CD4-positive, alpha-beta T cell treated with Interleukin-10 for 1 hour (primary cell): ENCODE results near the gene TIAM1.

ENCODE experiments used
- DNase-seq: peaks from one replicate; pipeline ENCODE4 v3.0.0-alpha.2; 2020

Gene TIAM1

DNA sequence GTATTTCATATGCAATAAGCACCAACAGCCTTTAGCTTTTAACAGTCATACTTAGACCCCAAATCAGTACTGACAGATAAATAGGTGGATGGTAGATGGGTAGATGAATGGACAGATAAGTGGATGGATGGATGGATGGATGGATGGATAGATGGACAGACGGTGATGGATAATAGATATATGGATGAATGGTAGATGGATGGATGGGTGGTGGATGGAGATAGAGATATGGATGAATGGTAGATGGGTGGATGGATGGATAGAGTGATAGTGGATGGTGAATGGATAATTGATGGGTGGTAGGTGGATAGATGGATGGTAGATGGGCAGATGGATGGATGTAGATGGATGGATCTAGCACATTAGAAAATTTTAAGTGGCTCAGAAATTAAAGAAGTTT, 62.5 kb downstream of the TIAM1 start:
- DNase-seq = no peak

DNA sequence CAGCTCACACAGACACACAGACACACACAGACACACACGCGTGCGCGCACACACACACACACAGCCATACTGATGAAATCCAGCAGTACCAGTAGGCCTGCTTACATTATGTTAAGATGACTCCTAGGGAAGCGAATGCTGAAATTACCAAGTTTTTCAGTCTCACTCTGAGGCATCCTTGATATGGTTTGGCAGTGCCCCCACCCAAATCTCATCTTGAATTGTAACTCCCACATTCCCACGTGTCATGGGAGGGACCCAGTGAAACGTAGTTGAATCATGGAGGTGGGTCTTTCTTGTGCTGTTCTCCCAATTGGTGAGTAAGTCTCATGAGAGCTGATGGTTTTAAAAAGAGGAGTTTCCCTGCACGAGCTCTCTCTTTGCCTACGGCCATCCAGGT, 64.1 kb downstream of the TIAM1 start:
- no peak for DNase-seq

DNA sequence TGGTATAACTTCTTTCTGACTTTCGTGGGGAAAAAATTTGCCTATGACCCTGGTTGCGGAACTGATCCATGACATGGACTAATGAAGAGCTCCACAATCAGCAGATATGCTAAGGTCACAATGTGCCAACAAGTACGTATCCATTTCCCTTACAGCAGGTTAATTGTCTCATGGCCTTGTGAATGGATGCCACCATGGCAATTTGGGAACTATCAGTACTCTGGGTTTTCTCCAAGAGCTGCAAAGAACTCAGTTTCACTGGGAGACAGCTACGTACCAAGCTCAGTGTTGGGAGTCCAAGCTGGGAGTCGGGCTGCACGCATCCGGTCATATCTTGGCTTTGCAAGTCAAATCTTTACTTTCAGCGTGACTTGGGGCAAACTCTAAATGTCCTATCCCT, 64.8 kb downstream of the TIAM1 start:
- DNase-seq = no peak

DNA sequence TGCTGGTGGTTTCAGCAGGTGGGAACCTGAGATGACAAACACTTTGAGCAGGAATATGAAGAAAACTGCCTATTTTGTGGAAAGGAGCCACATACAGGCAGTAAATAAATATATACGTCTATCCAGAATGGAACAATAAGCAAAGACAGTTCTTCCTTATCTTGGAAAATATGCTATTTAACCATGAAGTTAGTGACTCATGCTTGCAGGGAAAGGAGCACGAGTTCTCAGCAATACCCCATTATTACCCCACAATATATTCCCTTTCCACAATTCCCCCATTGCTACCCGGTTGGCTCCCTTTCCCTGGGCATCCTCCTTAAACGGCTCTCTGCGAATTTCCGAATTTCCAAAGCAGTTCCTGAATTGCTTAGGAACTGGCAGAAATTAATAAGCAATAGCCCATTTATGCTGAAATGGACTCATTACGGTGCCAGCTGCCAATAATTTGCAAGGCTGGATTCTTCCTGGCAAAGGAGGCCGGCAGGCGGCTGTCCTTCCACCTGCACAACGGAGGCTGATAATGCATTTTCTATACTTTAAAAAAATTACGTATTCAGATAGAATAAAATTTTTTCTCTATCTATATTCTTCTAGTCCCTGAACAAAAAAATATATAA, 65.4 kb downstream of the TIAM1 start:
- DNase-seq = no peak

DNA sequence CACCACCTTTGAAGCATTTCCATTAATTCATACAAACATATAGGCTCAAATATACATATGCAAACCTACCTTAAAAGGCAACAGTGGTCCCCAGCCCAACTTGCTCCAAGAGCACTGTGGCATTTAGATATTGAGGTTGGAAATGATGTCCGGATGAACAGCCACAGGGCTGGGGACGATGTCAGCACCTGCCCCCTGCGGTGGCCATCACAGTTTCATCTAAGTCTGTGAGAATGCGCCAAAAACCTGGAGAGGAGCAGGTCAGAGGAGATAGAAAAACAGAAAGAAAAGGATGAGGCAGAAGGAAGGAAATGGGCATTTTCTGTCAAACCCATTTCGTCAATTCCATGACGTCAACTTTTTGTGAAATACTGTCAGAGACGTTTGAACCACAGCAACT, 67.4 kb downstream of the TIAM1 start:
- no peak for DNase-seq

DNA sequence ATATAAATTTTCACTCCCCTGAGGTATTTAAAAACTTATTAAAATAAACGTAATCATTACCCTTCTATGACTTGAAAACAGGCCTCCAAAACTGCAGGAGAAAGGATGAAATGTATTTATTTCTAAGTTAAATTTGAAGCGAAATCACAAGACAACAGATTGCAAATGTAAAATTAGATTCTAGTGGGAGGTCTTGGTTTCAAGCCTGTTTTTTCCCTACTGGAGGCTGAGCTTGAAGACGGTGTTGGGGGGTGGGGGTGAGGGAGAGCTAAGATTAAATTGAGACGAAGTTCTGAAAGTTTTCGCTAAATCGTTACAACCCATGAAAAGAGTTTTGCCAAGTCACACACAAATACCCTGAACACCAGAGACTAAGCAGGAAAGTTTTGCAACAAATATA, 68.2 kb downstream of the TIAM1 start:
- no peak for DNase-seq

DNA sequence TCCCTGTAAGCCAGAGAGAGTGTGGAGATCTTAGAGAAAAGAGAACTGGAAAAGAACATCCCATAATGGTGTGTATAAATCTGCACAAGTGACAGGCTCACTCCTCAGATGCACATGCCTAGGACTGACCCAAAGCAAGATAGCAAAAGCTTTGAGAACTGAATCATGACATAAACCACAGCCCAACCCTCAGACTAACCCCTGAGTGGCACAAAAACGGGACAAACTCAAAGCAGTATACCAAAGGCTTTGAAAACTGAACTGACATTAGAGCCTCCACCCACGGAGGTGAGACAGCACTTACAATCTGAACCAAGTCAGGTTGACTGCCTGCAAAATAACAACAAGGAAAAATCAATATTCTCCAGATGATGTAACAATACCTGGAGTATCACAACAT, 70.8 kb downstream of the TIAM1 start:
- no peak for DNase-seq

DNA sequence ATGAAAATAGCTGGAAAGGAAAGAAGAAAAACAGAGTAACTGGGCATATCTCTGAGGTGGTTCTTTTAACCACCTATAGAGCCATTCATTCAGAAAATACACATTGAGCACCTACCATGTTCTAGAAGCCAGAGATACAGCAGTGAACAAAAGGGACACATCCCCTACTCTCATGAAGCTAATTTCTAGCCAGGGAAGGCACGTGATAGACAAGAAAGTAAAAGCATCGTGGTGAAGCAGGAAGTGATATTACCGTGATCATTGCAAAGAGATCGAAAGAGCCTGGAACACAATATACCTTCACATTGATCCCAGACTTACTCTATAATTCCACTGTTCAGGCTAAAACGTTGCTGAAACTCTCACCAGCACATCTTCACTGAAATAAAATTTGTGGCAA, 76.0 kb downstream of the TIAM1 start:
- peak; percentile 16 for DNase-seq

DNA sequence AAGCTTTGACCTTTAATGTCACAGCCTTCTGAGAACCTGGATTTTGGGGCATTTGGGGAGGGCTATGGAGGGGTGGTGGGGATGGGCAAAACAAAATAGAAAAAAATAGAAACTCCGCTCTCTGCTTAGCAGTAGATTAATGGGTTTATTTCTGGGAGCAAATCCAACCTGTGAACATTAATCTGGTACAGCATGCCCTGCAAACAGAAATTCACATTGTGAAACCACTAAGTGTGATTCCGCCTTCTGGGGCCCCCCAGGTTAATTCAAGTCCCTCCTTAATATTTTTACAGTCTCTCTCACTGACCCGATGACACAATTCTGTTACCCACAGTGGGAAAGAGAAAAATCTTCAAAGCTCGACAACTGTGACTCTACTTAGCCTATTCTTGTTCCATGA, 76.4 kb downstream of the TIAM1 start:
- DNase-seq = no peak

DNA sequence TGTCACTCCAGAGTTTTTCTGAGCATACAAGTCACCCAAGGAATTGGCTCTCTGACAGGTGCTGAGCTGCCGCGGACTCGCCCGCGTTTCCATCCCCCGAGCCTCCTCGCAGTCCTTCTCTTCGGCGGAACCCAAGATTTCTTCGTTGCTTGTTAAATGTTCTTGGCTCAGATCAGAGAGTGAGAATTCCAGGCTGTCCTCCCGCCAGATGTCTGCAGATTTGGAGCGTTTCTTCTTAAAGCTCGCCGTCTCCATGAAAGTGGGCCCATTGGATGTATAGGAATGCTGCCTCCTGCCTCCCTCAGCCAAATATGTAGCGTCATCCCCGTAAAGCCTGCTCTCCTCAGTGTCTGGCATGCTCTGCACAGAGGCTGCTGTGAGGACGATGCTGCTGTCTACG, 77.8 kb downstream of the TIAM1 start:
- DNase-seq = no peak

DNA sequence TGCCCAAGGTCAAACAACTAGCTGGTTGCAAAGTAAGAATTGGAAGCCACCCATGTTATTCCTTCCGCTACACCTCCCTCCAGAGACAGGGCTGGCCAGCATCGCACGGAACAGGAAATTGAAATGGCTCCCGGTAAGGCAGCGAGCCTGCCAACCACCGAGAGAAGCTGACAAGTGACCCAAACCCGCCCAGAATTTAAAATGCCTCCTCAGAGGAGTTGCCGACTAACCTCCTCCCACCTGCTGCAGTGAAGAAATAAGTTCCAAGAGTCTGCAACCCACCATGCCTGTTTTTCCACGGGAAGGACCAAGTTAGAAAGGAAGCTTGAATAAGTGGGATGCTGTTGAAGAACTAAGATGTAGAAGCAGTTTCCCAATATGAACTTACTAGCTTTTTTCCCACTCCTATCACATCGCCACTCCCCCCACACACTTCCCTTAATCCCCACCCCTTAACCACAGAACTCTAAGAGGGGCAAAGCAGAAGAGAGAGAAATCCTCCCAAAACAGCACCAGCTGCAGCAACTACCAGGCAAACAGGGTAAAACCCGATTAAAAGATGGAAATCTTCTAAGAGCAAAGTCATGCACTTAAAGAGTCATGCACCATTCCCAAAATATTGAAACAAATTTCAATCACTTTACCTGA, 78.6 kb downstream of the TIAM1 start:
- DNase-seq = no peak

DNA sequence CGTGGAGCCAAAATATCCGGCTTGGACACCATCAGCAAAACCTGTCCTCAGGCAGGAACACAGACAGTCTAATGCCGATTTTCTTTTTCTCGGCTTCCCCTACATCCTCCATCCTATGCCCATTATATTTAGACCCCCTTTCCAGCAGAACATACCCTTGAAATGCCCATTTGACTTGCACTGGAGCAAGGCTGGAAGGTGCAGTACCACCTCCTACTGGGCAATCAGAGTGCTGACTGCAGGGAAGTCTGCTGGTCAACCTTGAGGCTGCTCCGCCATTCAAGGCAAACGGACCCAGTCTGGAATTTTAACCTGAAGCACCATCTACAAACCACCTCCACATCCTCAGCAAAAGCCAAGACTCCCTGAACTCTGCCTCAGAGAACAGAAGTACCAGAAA, 79.5 kb downstream of the TIAM1 start:
- DNase-seq = no peak

DNA sequence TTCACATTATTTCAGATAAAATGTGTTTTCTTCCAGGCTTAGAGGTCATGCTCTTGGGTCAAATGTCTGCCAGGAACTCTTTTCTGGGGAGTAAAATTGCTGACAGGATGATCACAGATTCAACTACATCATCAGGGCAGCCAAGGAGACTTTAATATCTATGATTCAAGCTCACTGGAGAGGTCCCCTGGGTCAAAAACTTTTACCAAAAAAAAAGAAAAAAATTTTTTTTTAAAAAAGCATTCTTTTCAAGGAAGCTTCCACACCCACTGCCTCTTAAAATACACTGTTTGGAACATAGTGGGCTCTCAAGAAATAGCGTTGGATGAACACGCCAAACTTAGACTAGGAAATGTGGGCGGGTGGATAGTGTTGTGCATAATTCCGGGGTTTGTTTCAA, 81.3 kb downstream of the TIAM1 start:
- DNase-seq = no peak

DNA sequence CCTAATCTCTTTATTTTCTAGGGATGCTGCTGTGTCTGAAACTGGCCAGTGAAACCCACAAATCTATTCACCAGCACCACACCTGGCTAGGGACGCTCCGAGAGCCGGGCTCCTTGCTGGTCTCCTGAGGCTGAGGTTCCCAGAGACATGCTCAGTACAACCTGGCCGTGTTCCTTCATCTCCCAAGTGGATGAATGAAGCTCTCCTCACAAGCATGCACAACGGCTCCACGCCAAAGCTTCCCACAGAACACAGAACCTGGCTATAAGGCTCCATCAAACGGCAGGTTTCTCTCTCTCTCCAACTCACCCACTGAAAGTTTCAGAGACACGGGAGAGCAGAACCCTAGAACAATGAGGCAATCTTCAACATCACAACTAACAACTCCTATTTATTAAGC, 82.3 kb downstream of the TIAM1 start:
- DNase-seq = no peak

DNA sequence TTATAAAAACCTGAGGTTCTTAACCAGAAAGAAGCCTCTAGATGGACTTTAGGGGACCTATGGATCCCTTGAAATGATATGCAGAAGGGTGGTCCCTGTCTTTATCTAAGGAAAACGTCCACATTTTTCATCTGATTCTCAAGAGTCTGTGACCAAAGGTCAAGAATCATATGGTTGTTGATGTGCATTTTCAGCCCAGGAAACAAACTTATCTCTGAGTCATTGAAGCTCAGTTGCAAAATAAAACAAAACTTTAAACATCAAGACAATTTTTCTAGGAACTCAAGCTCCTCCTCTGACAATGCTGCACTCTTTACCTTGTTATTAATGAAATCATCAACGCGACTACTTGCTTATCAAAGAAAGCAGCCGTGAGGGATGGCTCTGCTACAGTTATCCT, 83.3 kb downstream of the TIAM1 start:
- DNase-seq = no peak

DNA sequence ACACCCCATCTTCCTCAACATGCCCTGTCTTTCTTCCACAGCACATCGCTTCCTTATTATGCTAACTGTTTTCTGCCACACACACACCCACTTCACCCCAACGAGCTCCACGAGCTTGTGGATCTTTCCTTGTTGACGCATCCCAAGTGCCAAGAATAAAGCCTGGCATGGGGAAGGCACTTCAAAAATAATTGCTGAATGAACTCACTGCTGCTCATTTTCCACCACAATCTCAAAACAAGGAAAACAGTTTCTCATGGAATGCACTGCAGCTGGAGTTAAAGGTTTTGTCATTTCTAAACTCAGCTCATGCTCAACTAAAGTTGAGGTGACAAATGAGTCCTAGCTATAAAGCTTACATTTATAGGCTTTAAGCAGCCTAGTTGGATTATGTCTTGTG, 86.0 kb downstream of the TIAM1 start:
- DNase-seq = no peak

DNA sequence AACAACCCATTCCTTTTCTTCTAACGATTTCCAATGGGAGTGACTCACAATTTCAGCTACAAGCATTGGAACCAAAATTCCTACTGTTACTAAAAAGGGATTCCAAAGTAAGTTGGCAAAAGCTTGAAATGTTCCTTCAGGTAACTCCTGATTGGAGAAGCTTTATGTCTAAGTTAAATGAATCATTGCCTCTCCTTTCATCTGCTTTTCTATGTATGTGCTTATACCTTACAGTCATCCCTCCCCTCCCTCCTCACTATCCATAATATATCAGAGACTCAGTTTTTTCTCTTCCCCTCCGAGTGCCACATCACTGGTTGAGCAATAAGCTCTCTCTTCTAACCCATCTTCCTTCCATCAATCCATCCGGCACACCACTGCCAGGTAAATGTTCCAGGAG, 86.8 kb downstream of the TIAM1 start:
- no peak for DNase-seq

DNA sequence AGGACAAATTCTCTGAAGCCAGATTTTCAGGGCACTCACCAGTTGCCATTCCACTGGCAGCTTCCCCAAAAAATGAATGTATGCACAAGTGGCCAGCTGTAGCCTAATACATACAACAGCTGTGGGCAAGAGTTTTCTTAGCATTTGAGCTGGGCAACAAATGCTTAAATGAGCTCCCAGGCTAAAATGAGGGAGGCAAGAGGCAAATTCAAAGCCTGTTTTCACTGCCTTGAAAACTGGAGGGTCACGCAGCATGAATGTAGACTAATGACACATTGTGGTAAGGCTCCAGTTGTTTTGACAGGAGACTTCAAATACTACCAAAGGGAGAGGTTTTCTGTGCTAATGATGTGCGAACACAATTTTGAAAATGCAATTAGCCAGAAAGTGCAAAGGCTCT, 88.2 kb downstream of the TIAM1 start:
- no peak for DNase-seq

DNA sequence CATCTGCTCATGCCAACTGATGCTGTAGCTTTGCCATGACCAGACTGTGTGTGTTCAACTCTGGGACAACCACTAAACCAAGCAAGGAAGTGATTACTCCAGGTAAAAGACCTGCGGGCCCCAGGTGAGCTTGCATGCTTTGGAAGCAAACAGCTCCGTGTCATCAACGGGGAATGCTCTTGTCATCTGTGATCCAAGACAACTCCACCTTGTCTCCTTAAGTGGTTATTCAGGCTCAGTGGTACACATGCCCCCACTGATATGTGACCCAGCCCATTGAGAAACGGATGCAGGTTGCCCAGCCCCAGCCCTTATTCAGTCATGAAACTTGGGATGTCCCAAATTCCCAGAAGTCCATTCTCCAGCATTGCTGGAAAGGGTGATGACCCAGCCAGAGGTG, 89.0 kb downstream of the TIAM1 start:
- no peak for DNase-seq

DNA sequence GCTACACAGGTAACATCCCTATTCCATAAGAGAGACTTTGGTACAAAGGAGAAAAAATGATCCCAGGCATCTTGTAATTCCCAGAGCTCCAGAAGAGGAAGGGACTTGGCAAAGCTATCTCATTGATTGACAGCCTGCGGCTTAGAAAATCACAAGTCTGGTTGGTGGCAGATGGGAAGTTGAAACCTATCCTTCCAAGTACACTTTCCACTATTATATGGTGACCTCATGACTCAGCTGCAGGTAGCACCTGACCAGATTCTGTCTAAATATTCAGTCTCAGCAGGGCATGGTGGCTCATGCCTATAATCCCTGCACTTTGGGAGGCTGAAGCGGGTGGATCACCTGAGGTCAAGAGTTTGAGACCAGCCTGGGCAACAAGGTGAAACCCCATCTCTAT, 89.9 kb downstream of the TIAM1 start:
- no peak for DNase-seq

DNA sequence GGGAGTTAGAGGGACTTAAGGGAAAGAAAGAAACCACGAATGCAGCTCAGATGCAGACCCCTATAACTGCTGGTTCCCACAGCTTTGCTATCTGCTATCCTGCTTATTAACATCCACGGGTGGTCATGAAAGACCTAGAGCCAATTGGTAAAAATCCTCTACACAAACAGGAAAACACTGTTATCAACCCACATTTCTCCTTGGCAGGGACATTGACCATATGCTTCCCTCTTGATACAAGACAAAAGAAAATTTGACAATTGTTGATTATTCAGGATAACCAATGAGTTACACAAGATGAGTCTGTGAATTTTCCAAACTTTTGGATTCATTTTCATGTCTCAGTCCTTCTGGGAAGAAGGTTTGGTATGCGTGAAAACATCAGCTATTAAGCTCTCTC, 90.4 kb downstream of the TIAM1 start:
- no peak for DNase-seq

DNA sequence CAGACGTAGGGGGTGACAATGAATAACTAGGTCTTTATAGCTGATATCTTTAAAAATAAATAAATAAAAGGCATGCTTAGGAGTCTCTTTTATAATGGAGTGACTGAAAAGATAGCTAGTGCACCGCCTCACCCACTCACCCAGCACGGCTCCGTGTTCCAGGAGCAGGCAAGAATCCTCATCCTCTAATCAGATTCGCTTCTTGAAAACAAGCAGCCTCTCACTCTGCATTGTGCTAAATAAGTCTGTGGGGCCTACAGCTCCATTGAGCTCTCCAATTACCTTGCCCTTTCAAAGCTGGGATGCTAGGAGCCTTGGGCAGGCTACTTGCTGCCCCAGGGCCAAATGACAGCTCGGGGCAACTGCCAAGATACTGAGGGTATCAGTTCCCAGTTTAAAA, 91.5 kb downstream of the TIAM1 start:
- no peak for DNase-seq

DNA sequence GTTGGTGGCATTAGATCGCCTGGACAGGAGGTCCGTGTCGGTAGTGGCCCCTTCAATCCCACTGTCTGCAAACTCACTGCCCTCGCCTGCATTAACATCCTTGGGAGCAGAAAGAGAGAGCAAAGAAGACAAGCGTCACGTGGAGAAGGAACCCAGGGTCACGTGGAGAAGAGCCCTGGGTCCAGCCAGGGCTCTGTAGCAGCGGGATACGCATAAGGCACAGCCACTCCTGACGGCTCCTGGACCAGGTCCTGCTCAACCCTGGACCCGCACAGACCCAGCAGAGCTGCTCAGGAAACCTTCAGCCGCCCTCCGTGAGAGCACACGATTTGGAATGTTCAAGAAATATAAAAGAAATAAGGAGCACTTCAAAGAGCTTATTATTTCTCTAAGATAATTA, 92.0 kb downstream of the TIAM1 start:
- DNase-seq = no peak

DNA sequence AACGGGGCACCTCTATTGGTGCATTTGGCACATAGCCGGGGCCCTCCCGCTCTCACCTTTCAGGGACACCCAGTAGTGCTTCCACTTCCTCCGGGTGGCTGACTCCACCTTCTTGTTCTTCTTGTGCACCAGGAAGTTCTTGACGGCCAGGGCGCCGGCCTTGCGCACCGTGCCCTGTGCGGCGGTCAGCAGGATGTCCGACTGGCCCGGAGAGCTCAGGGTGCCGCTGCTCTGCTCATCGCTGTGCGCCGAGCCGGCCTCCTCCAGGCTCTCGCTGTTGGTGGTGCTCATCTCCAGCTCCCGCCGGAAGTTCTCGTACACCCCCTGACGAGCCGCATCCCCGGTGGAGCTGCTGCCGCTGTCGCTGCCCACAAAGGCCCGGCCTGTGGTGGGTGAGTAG, 92.4 kb downstream of the TIAM1 start:
- no peak for DNase-seq

DNA sequence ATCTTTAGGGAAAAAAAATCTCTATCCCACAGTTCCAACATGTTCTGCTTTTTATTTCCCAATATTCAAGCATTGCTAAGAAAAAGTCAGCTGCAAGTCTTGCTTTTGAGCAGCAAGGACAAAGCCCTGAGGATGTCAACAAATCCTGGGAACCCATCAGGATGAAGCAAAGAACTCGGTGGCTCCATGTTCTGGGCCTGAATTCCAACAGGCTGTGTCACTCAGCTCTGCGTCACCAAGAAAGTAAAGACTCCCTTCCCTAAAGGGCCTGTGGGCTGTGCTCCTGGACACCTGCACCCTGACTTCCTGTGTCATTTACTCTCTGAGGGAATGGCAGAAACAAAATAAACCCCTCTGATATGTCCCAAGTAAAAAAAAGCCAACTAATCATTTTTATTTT, 95.5 kb downstream of the TIAM1 start:
- DNase-seq = no peak

DNA sequence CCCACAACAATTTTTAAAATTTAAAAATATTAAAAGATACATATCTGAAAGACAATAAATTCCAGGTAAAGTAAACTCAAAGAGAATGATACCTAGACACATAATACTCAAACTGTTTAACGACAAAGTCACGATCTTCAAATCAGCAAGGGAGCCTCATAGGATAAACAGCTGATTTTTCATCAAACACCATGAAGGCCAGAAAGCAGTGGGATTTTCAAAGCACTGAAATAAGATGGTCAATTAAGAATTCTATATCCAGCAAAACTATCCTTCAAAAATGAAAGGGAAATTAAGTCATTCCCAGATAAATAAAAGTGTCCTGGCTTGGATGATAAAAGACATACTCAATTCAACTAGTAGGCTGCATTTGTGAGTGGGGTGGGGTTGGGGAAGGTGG, 100.5 kb downstream of the TIAM1 start:
- no peak for DNase-seq
